GM13977 (cell line): ENCODE measurements around the gene ZNF593.

Experiments
- DNase-seq: peaks from one replicate; pipeline ENCODE4 v3.0.0; 2012; ENCODE audit warnings: low spot score
- CTCF ChIP-seq: IDR thresholded peaks from 2 replicates; pipeline ENCODE4 v1.5.1; 2012; ENCODE audit warnings: mild to moderate bottlenecking, control low read depth; ENCODE audit not compliant: insufficient read depth; ENCODE audit errors: extremely low read depth, missing control alignments
- in situ Hi-C: fragments of 300-500 bp; cut with MboI; formaldehyde crosslinking; loops from one replicate; pipeline ENCODE4 v1.12.0; 2022; ENCODE audit warnings: low sequenced_read_pairs, low pct_unique_long_range_greater_than_20kb, mixed read lengths, inconsistent platforms; ENCODE audit not compliant: unreplicated experiment

The ZNF593 gene

GRCh38 chr1:26190373-26190987 lies 20.8 kb downstream of the ZNF593 start, which contains the start of gene CATSPER4:
Gene CATSPER4, plus strand, starts transcription at chr1:26190602. Its CDS starts 26 bp downstream, at chr1:26190628.
- TF ChIP-seq CTCF = peak; percentile 34
- in situ Hi-C loops = no loop called here
- peak; percentile 28 for DNase-seq

GRCh38 chr1:26191739-26192138 lies 22.0 kb downstream of the ZNF593 start:
- no peak for TF ChIP-seq CTCF
- in situ Hi-C loops = no loop called here
- DNase-seq = peak; percentile 69

GRCh38 chr1:26195805-26196204 lies 26.1 kb downstream of the ZNF593 start:
- TF ChIP-seq CTCF = no peak
- in situ Hi-C loops = no loop called here
- DNase-seq = no peak

- in situ Hi-C loops = no loop called here
- no peak for TF ChIP-seq CTCF
- DNase-seq = no peak
These were observed 27.6 kb downstream of the ZNF593 start for GRCh38 chr1:26197301-26197700.

- in situ Hi-C loops = no loop called here
- TF ChIP-seq CTCF = no peak
- no peak for DNase-seq
These were observed 28.1 kb downstream of the ZNF593 start for GRCh38 chr1:26197813-26198212.

GRCh38 chr1:26200413-26200812 lies 30.7 kb downstream of the ZNF593 start:
- DNase-seq = no peak
- no peak for TF ChIP-seq CTCF
- in situ Hi-C loops = no loop called here
